ENCODE results near the gene RRP1B.
"Not testable (repeated sequence)": the region's sequence is repeated elsewhere in the genome, so short reads cannot be mapped to it uniquely, and the experiment has no call there.

The RRP1B gene

GRCh38 chr21:43659136-43660000 lies at the start of gene RRP1B, which contains the start of gene HSF2BP:
TSS of gene RRP1B (plus strand) at chr21:43659560. CDS start at chr21:43659665, 105 bp downstream.
TSS of gene HSF2BP (minus strand) at chr21:43659488. CDS start at chr21:43658096, 1,392 bp downstream.
- peak; percentile 50 to 64 for DNase-seq (ENCODE audit: low read depth in 2 of 2)

GRCh38 chr21:43611598-43612369 lies 47.6 kb upstream of the RRP1B start:
- DNase-seq (ENCODE audit: low read depth in 2 of 2): no peak

GRCh38 chr21:43613755-43614638 lies 45.4 kb upstream of the RRP1B start:
- DNase-seq (ENCODE audit: low read depth in 2 of 2): no peak

- DNase-seq (ENCODE audit: low read depth in 2 of 2): no peak
Measured at GRCh38 chr21:43614839-43615238, 44.5 kb upstream of the RRP1B start.

GRCh38 chr21:43616861-43617260 lies 42.5 kb upstream of the RRP1B start:
- DNase-seq (ENCODE audit: low read depth in 2 of 2): not testable (repeated sequence)

- DNase-seq (ENCODE audit: low read depth in 2 of 2): no peak
Measured at GRCh38 chr21:43618940-43619339, 40.4 kb upstream of the RRP1B start.

GRCh38 chr21:43619344-43619743 lies 40.0 kb upstream of the RRP1B start:
- no peak for DNase-seq (ENCODE audit: low read depth in 2 of 2)

- no peak for DNase-seq (ENCODE audit: low read depth in 2 of 2)
Measured at GRCh38 chr21:43619856-43620255, 39.5 kb upstream of the RRP1B start.

- no peak for DNase-seq (ENCODE audit: low read depth in 2 of 2)
Measured at GRCh38 chr21:43622796-43623195, 36.6 kb upstream of the RRP1B start.

GRCh38 chr21:43623588-43623987 lies 35.8 kb upstream of the RRP1B start:
- no peak for DNase-seq (ENCODE audit: low read depth in 2 of 2)

- DNase-seq (ENCODE audit: low read depth in 2 of 2): no peak
Measured at GRCh38 chr21:43624339-43624738, 35.0 kb upstream of the RRP1B start.

GRCh38 chr21:43626390-43626789 lies 33.0 kb upstream of the RRP1B start:
- DNase-seq (ENCODE audit: low read depth in 2 of 2): no peak

- no peak for DNase-seq (ENCODE audit: low read depth in 2 of 2)
Measured at GRCh38 chr21:43627527-43627926, 31.8 kb upstream of the RRP1B start.

GRCh38 chr21:43631411-43632107 lies 27.8 kb upstream of the RRP1B start:
- no peak for DNase-seq (ENCODE audit: low read depth in 2 of 2)

GRCh38 chr21:43632373-43632905 lies 26.9 kb upstream of the RRP1B start:
- DNase-seq (ENCODE audit: low read depth in 2 of 2): no peak

GRCh38 chr21:43634618-43635017 lies 24.7 kb upstream of the RRP1B start:
- DNase-seq (ENCODE audit: low read depth in 2 of 2): no peak

GRCh38 chr21:43635436-43635835 lies 23.9 kb upstream of the RRP1B start:
- DNase-seq (ENCODE audit: low read depth in 2 of 2): no peak

GRCh38 chr21:43637530-43638158 lies 21.7 kb upstream of the RRP1B start:
- no peak for DNase-seq (ENCODE audit: low read depth in 2 of 2)

GRCh38 chr21:43639470-43640353 lies 19.6 kb upstream of the RRP1B start:
- no peak for DNase-seq (ENCODE audit: low read depth in 2 of 2)
